IPS-18c (cell line): ENCODE data around the gene SPRN.
"Not testable (repeated sequence)": the region's sequence is repeated elsewhere in the genome, so short reads cannot be mapped to it uniquely, and the experiment has no call there.

ENCODE experiments used
- H3K4me3 ChIP-seq: 2 replicates; pipeline ENCODE4 v1.7.0; 2013; ENCODE audit warnings: low read depth, mild to moderate bottlenecking, low read length, moderate library complexity; ENCODE audit not compliant: insufficient read depth
- H3K9me3 ChIP-seq: one replicate; pipeline ENCODE4 v1.6.1; 2013; ENCODE audit warnings: mild to moderate bottlenecking, low read length, moderate library complexity; ENCODE audit not compliant: control insufficient read depth, insufficient read depth

The SPRN gene

GRCh38 chr10:133444342-133445267 is 20.2 kb upstream of the SPRN start:
- Histone ChIP-seq H3K4me3 (no peak overlapping the region), H3K9me3 (peaks cover 14% of the 10 kb centered on the region)

GRCh38 chr10:133442967-133443924 is 18.8 kb upstream of the SPRN start:
- H3K4me3 ChIP-seq: no peak overlapping the region; the same call in 1 of the 2 replicates
- H3K9me3 ChIP-seq: peaks cover 21% of the 10 kb centered on the region

GRCh38 chr10:133442191-133442966 is 18.0 kb upstream of the SPRN start:
- Histone ChIP-seq H3K4me3 (no peak overlapping the region), H3K9me3 (peaks cover 22% of the 10 kb centered on the region)

GRCh38 chr10:133441780-133442179 is 17.4 kb upstream of the SPRN start:
- Histone ChIP-seq H3K9me3 (peaks cover 20% of the 10 kb centered on the region), H3K4me3 (no peak overlapping the region)

GRCh38 chr10:133441356-133441755 is 16.9 kb upstream of the SPRN start:
- peaks cover 18% of the 10 kb centered on the region for H3K9me3 ChIP-seq
- H3K4me3 ChIP-seq: not testable (repeated sequence)

DNA sequence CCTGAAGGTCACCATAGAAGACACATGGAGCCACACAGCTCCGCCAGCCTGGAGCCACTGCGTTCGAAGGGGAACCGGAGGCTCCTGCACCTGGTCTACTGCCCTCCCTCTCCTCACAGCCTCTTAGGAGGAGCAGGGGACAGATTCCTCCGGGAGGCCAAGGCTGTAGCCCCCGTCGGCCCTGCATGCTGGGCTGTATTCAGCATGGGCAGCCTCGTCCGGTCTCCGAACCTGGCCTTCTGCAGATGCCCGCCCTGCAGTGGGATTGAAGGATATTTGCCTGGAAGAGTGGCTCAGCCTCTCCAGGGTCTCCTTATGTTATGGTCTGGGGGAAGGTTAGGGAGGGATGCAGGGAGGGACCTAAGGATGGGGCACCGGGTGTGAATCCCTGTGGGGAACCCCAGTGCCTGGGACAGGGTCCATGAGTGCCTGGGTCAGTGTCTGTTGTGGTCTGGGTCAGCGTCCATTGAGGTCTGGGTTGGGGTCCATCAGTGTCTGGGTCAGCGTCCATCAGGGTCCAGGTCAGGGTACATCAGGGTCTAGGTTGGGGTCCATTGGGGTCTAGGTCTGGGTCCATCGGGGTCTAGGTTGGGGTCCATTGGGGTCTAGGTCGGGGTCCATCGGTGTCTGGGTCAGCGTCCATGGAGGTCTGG is 16.3 kb upstream of the SPRN start:
- H3K4me3 ChIP-seq: no peak overlapping the region
- peaks cover 16% of the 10 kb centered on the region for H3K9me3 ChIP-seq

GRCh38 chr10:133439517-133440461 is 15.4 kb upstream of the SPRN start:
- no peak overlapping the region for H3K4me3 ChIP-seq
- H3K9me3 ChIP-seq: peaks cover 8% of the 10 kb centered on the region

GRCh38 chr10:133438711-133439273 is 14.4 kb upstream of the SPRN start:
- peaks cover 8% of the 10 kb centered on the region for H3K9me3 ChIP-seq
- H3K4me3 ChIP-seq: no peak overlapping the region

DNA sequence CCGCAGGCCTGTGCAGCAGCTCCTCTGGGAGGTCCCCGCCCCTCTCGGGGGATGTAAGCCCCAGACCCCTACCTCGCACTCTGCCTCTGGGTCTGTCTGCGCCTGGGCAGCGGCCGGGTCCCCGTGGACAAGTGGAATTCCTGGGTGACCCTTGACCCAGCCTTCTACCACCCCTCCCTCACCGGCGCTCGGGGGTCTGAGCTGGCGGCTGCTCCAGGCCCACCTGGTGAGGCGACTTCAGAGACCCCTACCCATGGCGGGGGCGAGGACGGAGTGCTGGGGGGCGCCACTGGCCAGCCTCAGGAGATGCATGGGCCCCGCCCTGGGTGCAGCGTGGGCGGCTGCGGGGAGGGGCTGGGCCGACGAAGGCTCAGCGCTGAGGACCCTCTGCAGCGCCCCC is 8.4 kb upstream of the SPRN start:
- not testable (repeated sequence) for H3K9me3 ChIP-seq, H3K4me3 ChIP-seq

- H3K9me3 ChIP-seq, H3K4me3 ChIP-seq: not testable (repeated sequence)
Measured at GRCh38 chr10:133431888-133432613, 7.6 kb upstream of the SPRN start.

GRCh38 chr10:133429571-133429970 is 5.1 kb upstream of the SPRN start:
- not testable (repeated sequence) for H3K4me3 ChIP-seq, H3K9me3 ChIP-seq

- not testable (repeated sequence) for H3K4me3 ChIP-seq, H3K9me3 ChIP-seq
Measured at GRCh38 chr10:133424102-133424501, 323 bp downstream of the SPRN start.

GRCh38 chr10:133422807-133423771 is 1.3 kb downstream of the SPRN start:
- H3K4me3 ChIP-seq: no peak overlapping the region
- H3K9me3 ChIP-seq: peaks cover 2% of the 10 kb centered on the region

DNA sequence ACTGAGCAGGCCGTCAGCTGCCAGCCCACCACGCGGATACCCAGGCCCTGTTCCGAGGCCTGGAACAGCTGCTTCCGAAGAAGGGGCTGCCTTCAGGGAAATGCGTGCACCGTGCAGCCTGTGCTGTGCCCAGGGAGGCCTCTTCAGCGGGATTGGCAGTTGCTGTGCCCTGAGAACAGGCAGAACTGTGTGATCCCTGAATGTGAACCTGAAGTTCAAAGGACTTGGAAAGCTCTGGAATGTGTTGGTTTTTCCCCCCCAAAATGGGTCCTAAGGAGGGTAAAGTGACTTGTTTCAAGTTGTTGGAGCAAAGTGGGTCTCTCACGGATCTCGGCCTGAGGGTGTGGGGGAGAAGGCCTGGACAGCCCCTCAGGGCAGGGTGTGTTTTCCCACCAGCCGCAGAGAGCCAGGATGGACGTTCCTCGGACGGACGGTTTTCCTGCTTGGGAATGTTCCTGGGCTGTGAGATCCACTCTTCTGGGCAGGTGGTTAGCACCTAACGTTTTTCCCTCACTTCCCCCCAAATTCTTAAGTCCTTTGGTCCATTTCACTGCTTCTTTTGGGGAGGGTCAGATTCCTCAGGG is 2.1 kb downstream of the SPRN start:
- H3K4me3 ChIP-seq: no peak overlapping the region
- peaks cover 2% of the 10 kb centered on the region for H3K9me3 ChIP-seq
